GM12878 (cell line): Measurements from ENCODE around the gene AZU1. TPM values are rescaled to one million over a fixed set of nuclear protein-coding genes. Genes with fewer than 3 reads are reported as not detected.

Source experiments
- ATAC-seq: fragments of 200-7000 bp; cut with Tn5 transposase; 3 replicates; pipeline ENCODE4 v1.9.1; 2020; ENCODE audit warnings: mild to moderate bottlenecking, moderate library complexity
- BruUV-seq: library from RNA; stranded (reverse); fragments of 400-500 nt; replicated peaks from 2 replicates; lab custom pipeline; 2021; lab: Mats Ljungman, UMichigan
- CTCF ChIA-PET: fragments of 300-600 bp; sonication (Branson Sonifier 250); formaldehyde crosslinking; extraction: SDS; loops from one replicate; lab custom pipeline; 2021; ENCODE audit warnings: inconsistent platforms; lab: Yijun Ruan, JAX
- POLR2A ChIA-PET: fragments of 350-600 bp; formaldehyde crosslinking; extraction: SDS; loops from one replicate; lab custom pipeline; 2021; ENCODE audit warnings: inconsistent platforms; lab: Charles Lee
- RAD21 ChIA-PET: fragments of 300-600 bp; sonication (Branson Sonifier 250); formaldehyde crosslinking; loops from one replicate; lab custom pipeline; 2023; ENCODE audit warnings: antibody characterized with exemption; ENCODE audit not compliant: unreplicated experiment; lab: Charles Lee
- SMC1A ChIA-PET: fragments of 300-600 bp; sonication (Branson Sonifier 250); formaldehyde crosslinking; loops from one replicate; lab custom pipeline; 2023; ENCODE audit not compliant: unreplicated experiment, uncharacterized antibody; lab: Charles Lee
- DNase-seq: peaks from one replicate; pipeline ENCODE4 v3.0.0-alpha.2; 2011; ENCODE audit warnings: low read depth, low spot score
- FAIRE-seq: peaks from 3 replicates; lab custom pipeline; 2011; peaks lifted over from hg19 to GRCh38; lab: Jason Lieb, UNC
- H2AFZ ChIP-seq: 2 replicates; pipeline ENCODE4 v1.6.0; 2011; ENCODE audit warnings: low read depth, low read length, control low read depth; ENCODE audit not compliant: control insufficient read depth
- H3K27ac ChIP-seq: 2 replicates; pipeline ENCODE4 v1.5.1; 2011; ENCODE audit warnings: control low read depth; ENCODE audit not compliant: control insufficient read depth, insufficient read depth
- H3K27me3 ChIP-seq, 2 experiments: replicated peaks in 1 of 2; 2 replicates each; pipeline versions ENCODE4 v1.6.0 to v1.6.1; 2011; ENCODE audit warnings: low read length in 1 of 2; ENCODE audit not compliant: control insufficient read depth in 2 of 2, insufficient read depth in 2 of 2
- H3K36me3 ChIP-seq, 2 experiments: 2 replicates each; pipeline ENCODE4 v1.5.1; 2011; ENCODE audit warnings: low read length in 1 of 2; ENCODE audit not compliant: control insufficient read depth in 2 of 2, insufficient read depth in 2 of 2
- H3K4me1 ChIP-seq: 2 replicates; pipeline ENCODE4 v1.6.1; 2011; ENCODE audit warnings: mild to moderate bottlenecking, low read length, moderate library complexity, mixed read lengths; ENCODE audit not compliant: control insufficient read depth, insufficient read depth
- H3K4me2 ChIP-seq: 2 replicates; pipeline ENCODE4 v1.6.0; 2011; ENCODE audit warnings: control low read depth; ENCODE audit not compliant: control insufficient read depth, insufficient read depth
- H3K4me3 ChIP-seq: fragments of 200-600 bp; sonication (generic); 2 replicates; pipeline ENCODE4 v1.5.1; 2016
- H3K79me2 ChIP-seq: 2 replicates; pipeline ENCODE4 v1.6.0; 2011; ENCODE audit warnings: low read length; ENCODE audit not compliant: control insufficient read depth, insufficient read depth
- H3K9ac ChIP-seq: 2 replicates; pipeline ENCODE4 v1.8.0; 2011; ENCODE audit warnings: low read length, control low read depth, mixed read lengths; ENCODE audit not compliant: control insufficient read depth, insufficient read depth
- H3K9me3 ChIP-seq: replicated peaks from 3 replicates; pipeline ENCODE4 v1.5.1; 2011; ENCODE audit warnings: mild to moderate bottlenecking, low read length; ENCODE audit not compliant: control insufficient read depth, insufficient read depth
- H4K20me1 ChIP-seq: 2 replicates; pipeline ENCODE4 v1.6.0; 2011; ENCODE audit not compliant: control insufficient read depth, insufficient read depth
- BHLHE40 ChIP-seq, 2 experiments: fragments of 450-650 bp in 1 of 2; IDR thresholded peaks; 2 replicates each; pipeline ENCODE4 v1.6.1; 2011 to 2017; ENCODE audit warnings: low read depth in 2 of 2, borderline replicate concordance in 1 of 2, improper control_type of control experiment in 1 of 2, low read length in 1 of 2, mild to moderate bottlenecking in 1 of 2
- HDAC6 ChIP-seq: fragments of 200-600 bp; sonication (generic); IDR thresholded peaks from one replicate; pipeline ENCODE4 v1.8.0; 2017; ENCODE audit warnings: antibody characterized with exemption; ENCODE audit not compliant: unreplicated experiment
- JUNB ChIP-seq: IDR thresholded peaks from 2 replicates; pipeline ENCODE4 v1.6.1; 2016; ENCODE audit warnings: antibody characterized with exemption, mild to moderate bottlenecking
- JUND ChIP-seq: IDR thresholded peaks from 2 replicates; pipeline ENCODE4 v1.6.1; 2012; ENCODE audit warnings: low read depth, mild to moderate bottlenecking, low read length, improper control_type of control experiment, moderate library complexity
- MTA3 ChIP-seq: IDR thresholded peaks from 2 replicates; pipeline ENCODE4 v1.6.1; 2012; ENCODE audit warnings: low read length, inconsistent platforms, borderline replicate concordance
- MYC ChIP-seq: IDR thresholded peaks from 2 replicates; pipeline ENCODE4 v1.6.1; 2011; ENCODE audit warnings: mild to moderate bottlenecking, low read length, moderate library complexity, inconsistent platforms; ENCODE audit not compliant: insufficient read depth, insufficient replicate concordance, insufficient read length, severe bottlenecking
- POLR2AphosphoS2 ChIP-seq: IDR thresholded peaks from 2 replicates; pipeline ENCODE4 v1.6.1; 2011; ENCODE audit warnings: low read depth, mild to moderate bottlenecking, low read length, improper control_type of control experiment, moderate library complexity
- POLR2AphosphoS5 ChIP-seq: IDR thresholded peaks from 2 replicates; pipeline ENCODE4 v1.6.1; 2011; ENCODE audit warnings: mild to moderate bottlenecking, low read length, inconsistent platforms
- RFX5 ChIP-seq: IDR thresholded peaks from 2 replicates; pipeline ENCODE4 v1.6.1; 2011; ENCODE audit warnings: low read depth, low read length, improper control_type of control experiment
- SIN3A ChIP-seq: IDR thresholded peaks from 2 replicates; pipeline ENCODE4 v1.6.1; 2012; ENCODE audit warnings: low read depth, low read length, improper control_type of control experiment
- SMARCA5 ChIP-seq: fragments of 450-650 bp; IDR thresholded peaks from 2 replicates; pipeline ENCODE4 v1.6.1; 2017; ENCODE audit warnings: mild to moderate bottlenecking
- TCF7 ChIP-seq: IDR thresholded peaks from 2 replicates; pipeline ENCODE4 v1.6.1; 2014; ENCODE audit warnings: antibody characterized with exemption, borderline replicate concordance
- YBX1 ChIP-seq: fragments of 450-650 bp; IDR thresholded peaks from 2 replicates; pipeline ENCODE4 v1.6.1; 2016; ENCODE audit warnings: antibody characterized with exemption
- YY1 ChIP-seq: IDR thresholded peaks from 2 replicates; pipeline ENCODE4 v1.6.1; 2011; ENCODE audit warnings: low read depth, mild to moderate bottlenecking, low read length
- WGBS: methylation state at CpG from one replicate; pipeline ENCODE4 v1.1.6; 2016; ENCODE audit warnings: low lambda C conversion rate; ENCODE audit not compliant: insufficient replicate concordance, insufficient coverage; ENCODE audit errors: missing lambda C conversion rate; 5-methylcytosine and 5-hydroxymethylcytosine counted together
- in situ Hi-C: fragments of 300-500 bp; cut with MboI; formaldehyde crosslinking; loops from 9 replicates; pipeline ENCODE4 v1.14.3; 2018; ENCODE audit warnings: mixed read lengths
- intact Hi-C: fragments of 100-400 bp; cut with micrococcal nuclease; formaldehyde crosslinking; loops from one replicate; pipeline ENCODE4 v1.14.2; 2022; ENCODE audit not compliant: unreplicated experiment
- polyA plus RNA-seq, 11 experiments: library from polyadenylated mRNA; depleted of rRNA in 4 of 11; unstranded in 6 of 11; stranded (reverse) in 5 of 11; fragments of >200 nt; fragmentation: Nextera tagmentation in 4 of 11; fragmentation: Illumina TruSeq in 1 of 11; extraction: Ambion mirVana in 4 of 11; extraction: Trizol in 1 of 11; gene quantifications; 1 replicate in 1 of 11; 2 replicates in 10 of 11; pipeline versions ENCODE4 v1.2.1 to v1.2.3, GENCODE V29; 2011 to 2016; ENCODE audit warnings: inconsistent platforms in 2 of 11, missing spikeins in 2 of 11, low read depth in 1 of 11
- total RNA-seq, 4 experiments: library from RNA; depleted of rRNA in 3 of 4; stranded (reverse); fragments of >200 nt in 3 of 4; fragmentation: Illumina TruSeq in 1 of 4; extraction: Trizol in 1 of 4; gene quantifications; 2 replicates each; pipeline versions ENCODE4 v1.2.1 to v1.2.3, GENCODE V29; 2013 to 2021

AZU1 gene
- total and polyA plus RNA-seq, 10 of the 15 experiments (the other 5 are each of a cell fraction or from before 2014, with no cell fraction given): not detected

DNA sequence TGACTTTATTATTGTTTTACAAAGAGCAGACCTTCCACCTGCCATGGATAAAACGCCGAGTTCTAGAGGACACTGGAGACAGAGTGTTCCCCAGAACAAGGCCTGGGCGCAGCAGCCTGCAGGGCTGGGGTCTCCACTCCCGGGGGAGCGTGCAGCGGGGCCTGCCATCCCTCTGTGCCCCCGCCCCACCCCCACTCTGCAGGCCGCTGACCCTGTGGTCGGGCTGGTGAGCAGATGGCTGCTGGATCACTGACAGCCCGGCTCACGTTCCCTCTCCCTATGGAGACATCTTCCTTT, 39.0 kb upstream of the AZU1 start:
- SMC1A ChIA-PET: no interaction called here
- no peak overlapping the region for H2AFZ ChIP-seq
- H3K27ac ChIP-seq: no peak overlapping the region
- H3K4me3 ChIP-seq: no peak overlapping the region
- H3K27me3 ChIP-seq: no peaks in the 10 kb centered on the region; a peak in 1 of 4 replicates
- FAIRE-seq (no peak), DNase-seq (no peak), ATAC-seq (no peak)
- BruUV-seq: no TSS peak
- no peaks in the 10 kb centered on the region for H4K20me1 ChIP-seq
- H3K4me1 ChIP-seq: no peaks in the 10 kb centered on the region
- CTCF ChIA-PET: no interaction called here
- no peaks in the 10 kb centered on the region for H3K9me3 ChIP-seq
- no peaks in the 10 kb centered on the region for H3K36me3 ChIP-seq
- POLR2A ChIA-PET: no interaction called here
- RAD21 ChIA-PET: no interaction called here
- no peaks in the 10 kb centered on the region for H3K79me2 ChIP-seq
- TF ChIP-seq SMARCA5 (no peak), MYC (no peak), TCF7 (no peak), JUND (no peak), MTA3 (no peak)
- WGBS: 60% methylated on average over 10 of the region's 11 CpGs
- no peak overlapping the region for H3K9ac ChIP-seq
- in situ Hi-C loops: no loop called here
- no peak overlapping the region for H3K4me2 ChIP-seq
- intact Hi-C loops: no loop called here

DNA sequence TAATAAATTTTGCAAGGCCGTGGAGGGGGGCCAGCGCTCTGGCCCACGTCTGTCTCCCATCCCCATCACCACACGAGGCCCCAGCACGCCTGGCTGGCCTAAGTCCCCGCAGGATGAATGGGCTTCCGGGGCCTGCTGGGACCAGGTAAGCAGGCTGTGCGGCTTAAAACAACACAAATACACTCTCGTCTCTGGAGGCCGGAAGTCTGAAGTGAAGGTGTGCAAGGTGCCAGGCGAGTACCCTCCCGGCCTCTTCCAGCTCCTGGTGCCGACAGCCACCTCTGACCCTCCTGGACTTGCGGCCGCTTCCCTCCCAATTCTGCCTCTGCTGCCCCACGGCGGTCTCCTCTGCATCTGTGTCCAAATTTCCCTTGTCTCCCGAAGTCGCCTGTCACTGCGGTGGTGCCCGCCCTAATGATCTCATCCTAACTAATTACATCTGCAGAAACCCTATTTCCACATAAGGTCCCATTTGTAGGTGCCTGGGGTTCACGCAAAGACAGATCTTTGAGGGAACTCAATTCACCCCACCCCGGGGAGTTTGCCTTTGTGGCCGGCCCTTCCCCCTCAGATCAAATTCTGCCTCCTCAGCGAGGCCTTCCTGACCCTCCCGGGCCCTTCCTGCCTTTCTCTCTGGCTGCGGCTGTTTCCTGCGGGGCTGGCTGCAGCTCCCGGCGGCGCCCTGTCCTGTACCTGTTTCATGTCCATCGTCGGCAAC, 38.5 kb upstream of the AZU1 start:
- Histone ChIP-seq H2AFZ (no peak overlapping the region), H3K4me3 (no peak overlapping the region), H3K36me3 (no peaks in the 10 kb centered on the region), H3K4me2 (no peak overlapping the region), H3K27ac (no peak overlapping the region), H3K27me3 (no peaks in the 10 kb centered on the region; a peak in 1 of 4 replicates), H4K20me1 (no peaks in the 10 kb centered on the region), H3K9me3 (no peaks in the 10 kb centered on the region), H3K9ac (no peak overlapping the region)
- intact Hi-C loops (no loop called here), in situ Hi-C loops (no loop called here)
- ChIA-PET POLR2A (no interaction called here), RAD21 (no interaction called here), CTCF (no interaction called here)
- BruUV-seq: no TSS peak
- 45% methylated on average over 33 of the region's 33 CpGs for WGBS
- no peak for TF ChIP-seq POLR2AphosphoS5
- TF ChIP-seq YBX1: no peak
- TF ChIP-seq HDAC6: no peak
- no peak for TF ChIP-seq JUNB
- no peak for TF ChIP-seq BHLHE40 (IDR thresholded peaks at IDR 0.05; ENCODE audit: borderline replicate concordance in 1 of 2, low read depth in 2 of 2, low read length in 1 of 2)
- TF ChIP-seq POLR2AphosphoS2: no peak
- no peak for TF ChIP-seq YY1
- TF ChIP-seq SIN3A: no peak
- TF ChIP-seq RFX5: no peak
- TF ChIP-seq, all 136 proteins: peak for 0
- SMC1A ChIA-PET: no interaction called here
- DNase-seq (no peak), ATAC-seq (no peak), FAIRE-seq (no peak)
- H3K79me2 ChIP-seq: no peaks in the 10 kb centered on the region
- no peaks in the 10 kb centered on the region for H3K4me1 ChIP-seq
